Right kidney (tissue), 1 donor: Measurements from ENCODE around the gene APOC3.
"Not testable (repeated sequence)": the region's sequence is repeated elsewhere in the genome, so short reads cannot be mapped to it uniquely, and the experiment has no call there.

Experiments
- DNase-seq: peaks from one replicate; pipeline ENCODE4 v3.0.0-alpha.2; 2016

The APOC3 gene

DNA sequence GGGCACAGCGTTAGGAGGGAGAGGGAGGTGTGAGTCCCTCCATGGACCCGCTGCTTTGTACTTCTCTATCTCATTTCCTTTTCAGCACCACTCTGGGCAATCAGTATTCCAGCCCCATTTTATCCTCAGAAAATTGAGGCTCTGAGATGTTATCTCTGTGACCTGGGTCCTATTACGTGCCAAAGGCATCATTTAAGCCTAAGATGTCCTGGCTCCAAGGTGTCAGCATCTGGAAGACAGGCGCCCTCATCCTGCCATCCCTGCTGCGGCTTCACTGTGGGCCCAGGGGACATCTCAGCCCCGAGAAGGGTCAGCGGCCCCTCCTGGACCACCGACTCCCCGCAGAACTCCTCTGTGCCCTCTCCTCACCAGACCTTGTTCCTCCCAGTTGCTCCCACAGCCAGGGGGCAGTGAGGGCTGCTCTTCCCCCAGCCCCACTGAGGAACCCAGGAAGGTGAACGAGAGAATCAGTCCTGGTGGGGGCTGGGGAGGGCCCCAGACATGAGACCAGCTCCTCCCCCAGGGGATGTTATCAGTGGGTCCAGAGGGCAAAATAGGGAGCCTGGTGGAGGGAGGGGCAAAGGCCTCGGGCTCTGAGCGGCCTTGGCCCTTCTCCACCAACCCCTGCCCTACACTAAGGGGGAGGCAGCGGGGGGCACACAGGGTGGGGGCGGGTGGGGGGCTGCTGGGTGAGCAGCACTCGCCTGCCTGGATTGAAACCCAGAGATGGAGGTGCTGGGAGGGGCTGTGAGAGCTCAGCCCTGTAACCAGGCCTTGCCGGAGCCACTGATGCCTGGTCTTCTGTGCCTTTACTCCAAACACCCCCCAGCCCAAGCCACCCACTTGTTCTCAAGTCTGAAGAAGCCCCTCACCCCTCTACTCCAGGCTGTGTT lies 829 bp upstream of the APOC3 start:
- no peak for DNase-seq

DNA sequence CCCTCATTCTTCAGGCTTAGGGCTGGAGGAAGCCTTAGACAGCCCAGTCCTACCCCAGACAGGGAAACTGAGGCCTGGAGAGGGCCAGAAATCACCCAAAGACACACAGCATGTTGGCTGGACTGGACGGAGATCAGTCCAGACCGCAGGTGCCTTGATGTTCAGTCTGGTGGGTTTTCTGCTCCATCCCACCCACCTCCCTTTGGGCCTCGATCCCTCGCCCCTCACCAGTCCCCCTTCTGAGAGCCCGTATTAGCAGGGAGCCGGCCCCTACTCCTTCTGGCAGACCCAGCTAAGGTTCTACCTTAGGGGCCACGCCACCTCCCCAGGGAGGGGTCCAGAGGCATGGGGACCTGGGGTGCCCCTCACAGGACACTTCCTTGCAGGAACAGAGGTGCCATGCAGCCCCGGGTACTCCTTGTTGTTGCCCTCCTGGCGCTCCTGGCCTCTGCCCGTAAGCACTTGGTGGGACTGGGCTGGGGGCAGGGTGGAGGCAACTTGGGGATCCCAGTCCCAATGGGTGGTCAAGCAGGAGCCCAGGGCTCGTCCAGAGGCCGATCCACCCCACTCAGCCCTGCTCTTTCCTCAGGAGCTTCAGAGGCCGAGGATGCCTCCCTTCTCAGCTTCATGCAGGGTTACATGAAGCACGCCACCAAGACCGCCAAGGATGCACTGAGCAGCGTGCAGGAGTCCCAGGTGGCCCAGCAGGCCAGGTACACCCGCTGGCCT lies 641 bp downstream of the APOC3 start:
- no peak for DNase-seq

DNA sequence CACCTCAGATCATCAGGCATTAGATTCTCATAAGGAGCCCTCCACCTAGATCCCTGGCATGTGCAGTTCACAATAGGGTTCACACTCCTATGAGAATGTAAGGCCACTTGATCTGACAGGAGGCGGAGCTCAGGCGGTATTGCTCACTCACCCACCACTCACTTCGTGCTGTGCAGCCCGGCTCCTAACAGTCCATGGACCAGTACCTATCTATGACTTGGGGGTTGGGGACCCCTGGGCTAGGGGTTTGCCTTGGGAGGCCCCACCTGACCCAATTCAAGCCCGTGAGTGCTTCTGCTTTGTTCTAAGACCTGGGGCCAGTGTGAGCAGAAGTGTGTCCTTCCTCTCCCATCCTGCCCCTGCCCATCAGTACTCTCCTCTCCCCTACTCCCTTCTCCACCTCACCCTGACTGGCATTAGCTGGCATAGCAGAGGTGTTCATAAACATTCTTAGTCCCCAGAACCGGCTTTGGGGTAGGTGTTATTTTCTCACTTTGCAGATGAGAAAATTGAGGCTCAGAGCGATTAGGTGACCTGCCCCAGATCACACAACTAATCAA lies 2.2 kb downstream of the APOC3 start:
- DNase-seq, result no peak

DNA sequence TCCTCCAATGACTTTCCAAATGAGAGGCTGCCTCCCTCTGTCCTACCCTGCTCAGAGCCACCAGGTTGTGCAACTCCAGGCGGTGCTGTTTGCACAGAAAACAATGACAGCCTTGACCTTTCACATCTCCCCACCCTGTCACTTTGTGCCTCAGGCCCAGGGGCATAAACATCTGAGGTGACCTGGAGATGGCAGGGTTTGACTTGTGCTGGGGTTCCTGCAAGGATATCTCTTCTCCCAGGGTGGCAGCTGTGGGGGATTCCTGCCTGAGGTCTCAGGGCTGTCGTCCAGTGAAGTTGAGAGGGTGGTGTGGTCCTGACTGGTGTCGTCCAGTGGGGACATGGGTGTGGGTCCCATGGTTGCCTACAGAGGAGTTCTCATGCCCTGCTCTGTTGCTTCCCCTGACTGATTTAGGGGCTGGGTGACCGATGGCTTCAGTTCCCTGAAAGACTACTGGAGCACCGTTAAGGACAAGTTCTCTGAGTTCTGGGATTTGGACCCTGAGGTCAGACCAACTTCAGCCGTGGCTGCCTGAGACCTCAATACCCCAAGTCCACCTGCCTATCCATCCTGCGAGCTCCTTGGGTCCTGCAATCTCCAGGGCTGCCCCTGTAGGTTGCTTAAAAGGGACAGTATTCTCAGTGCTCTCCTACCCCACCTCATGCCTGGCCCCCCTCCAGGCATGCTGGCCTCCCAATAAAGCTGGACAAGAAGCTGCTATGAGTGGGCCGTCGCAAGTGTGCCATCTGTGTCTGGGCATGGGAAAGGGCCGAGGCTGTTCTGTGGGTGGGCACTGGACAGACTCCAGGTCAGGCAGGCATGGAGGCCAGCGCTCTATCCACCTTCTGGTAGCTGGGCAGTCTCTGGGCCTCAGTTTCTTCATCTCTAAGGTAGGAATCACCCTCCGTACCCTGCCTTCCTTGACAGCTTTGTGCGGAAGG lies 2.9 kb downstream of the APOC3 start:
- no peak for DNase-seq

DNA sequence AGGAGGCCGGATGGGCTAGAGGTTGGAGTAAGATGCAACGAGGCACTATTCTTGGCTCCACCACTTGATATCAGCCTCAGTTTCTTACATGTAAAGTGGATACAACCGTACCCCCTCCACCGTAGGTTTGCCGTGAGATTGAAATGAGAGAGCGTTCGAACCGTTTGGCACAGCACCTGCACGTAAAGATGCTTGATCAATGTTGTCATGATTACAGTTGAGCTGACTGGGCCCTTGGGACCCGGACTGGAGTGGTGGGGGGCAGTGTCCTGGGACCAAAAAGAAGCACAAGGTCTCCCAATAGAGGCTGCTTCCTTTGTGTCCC lies 3.7 kb downstream of the APOC3 start:
- DNase-seq, result no peak

DNA sequence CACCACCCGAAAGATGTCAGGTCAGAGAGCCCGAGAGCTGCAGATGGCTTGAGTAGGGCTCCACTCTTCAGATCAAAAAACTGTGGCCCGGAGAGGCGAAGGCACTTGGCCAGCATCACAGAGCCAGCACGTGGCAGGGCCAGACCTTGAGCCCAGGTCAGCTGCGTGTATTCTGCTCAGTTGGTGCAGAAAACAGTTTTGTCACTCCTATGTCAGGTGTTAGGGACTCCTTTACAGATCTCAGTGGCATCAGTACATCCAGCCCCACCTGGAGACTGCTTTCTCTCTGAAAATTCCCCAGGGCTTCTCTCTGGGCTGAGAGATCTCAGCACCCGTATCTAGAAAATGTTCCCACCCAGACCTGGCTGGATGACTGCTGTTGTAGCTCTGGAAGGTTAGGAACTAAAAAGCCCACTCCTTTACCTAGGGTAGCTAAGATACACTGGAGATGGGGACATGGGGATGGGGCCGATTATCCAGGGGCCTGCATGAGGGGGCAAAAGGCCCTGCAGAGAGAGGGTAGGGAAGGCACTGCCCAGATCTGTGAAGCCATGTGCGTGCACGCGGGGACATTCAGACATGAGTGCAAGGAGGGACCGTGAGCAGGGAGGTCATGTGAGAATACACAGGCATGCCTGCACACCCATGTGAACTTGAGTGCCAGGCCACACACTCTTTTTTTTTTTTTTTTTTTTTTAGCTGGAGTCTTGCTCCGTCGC lies 4.3 kb downstream of the APOC3 start:
- DNase-seq, result no peak

DNA sequence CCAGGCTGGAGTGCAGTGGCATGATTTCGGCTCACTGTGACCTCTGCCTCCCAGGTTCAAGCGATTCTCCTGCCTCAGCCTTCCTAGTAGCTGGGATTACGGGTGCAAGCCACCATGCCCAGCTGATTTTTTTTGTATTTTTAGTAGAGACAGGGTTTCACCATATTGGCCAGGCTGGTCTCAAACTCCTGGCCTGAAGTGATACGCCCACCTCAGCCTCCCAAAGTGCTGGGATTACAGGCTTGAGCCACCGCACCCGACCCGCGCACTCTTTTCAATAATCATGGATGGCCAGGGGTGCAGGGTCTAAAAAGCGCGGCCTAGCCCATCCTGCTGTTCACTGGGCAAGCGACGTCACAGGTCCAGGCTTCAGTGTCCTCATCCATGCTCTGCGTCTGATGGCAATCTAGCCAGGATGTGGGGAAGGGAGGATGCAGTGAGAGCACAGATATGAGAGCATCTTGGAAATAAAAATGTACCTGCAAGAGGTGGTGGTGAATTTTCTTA lies 4.9 kb downstream of the APOC3 start:
- DNase-seq, result not testable (repeated sequence)

DNA sequence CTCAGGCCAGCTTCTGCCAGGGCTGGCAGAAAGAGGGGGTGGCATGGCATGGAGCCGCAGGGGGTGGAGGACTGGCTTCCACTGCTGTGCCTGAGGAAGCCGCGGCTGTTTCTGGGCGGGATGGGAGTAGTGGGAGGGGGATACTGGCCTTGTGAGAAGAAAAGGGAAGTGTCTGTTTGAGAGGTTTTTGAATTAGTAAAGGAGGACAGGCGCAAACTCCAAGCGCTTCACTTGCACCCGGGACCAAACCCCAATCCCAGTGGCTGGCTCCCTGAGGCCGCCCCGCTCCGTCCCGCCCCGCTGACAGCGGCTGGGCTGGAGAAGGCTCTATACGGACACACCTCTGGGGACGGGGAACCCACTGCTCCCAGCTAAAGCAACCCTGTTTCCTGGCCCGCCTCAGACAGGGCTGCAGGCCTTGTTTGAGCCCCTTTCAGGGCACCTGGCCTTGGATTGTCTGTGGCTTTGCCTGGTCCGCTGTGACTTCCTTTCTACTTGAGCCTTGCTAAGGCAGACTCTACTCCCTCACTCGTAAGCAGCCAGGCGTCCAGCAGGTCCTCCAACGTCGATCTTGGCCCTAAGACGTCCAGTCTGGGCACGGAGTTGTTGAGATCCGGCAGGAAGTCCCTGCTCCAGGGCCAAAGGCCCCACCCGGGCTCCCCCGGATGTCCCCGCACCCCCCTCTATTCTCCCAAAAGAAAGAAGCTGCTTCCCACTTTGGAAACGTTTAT lies 5.5 kb downstream of the APOC3 start:
- no peak for DNase-seq

DNA sequence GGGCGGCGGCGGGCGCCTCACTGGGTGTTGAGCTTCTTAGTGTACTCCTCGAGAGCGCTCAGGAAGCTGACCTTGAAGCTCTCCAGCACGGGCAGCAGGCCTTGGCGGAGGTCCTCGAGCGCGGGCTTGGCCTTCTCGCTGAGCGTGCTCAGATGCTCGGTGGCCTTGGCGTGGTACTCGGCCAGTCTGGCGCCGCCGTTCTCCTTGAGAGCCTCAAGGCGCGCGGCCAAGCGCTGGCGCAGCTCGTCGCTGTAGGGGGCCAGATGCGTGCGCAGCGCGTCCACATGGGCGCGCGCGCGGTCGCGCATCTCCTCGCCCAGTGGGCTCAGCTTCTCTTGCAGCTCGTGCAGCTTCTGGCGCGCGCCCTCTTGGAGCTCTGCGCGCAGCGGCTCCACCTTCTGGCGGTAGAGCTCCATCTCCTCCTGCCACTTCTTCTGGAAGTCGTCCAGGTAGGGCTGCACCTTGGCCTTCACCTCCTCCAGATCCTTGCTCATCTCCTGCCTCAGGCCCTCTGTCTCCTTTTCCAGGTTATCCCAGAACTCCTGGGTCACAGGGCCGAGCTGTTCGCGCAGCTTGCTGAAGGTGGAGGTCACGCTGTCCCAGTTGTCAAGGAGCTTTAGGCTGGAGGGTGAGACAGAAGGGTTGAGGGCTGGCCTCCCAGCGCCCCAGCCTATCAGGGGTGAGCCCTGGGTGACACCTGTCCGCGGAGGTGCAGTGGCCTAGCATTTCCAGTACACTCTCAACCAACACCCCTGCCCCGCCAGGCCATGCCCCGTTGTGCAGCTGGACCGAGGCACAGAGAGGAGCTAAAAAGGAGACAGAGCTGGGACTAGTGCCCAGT lies 6.3 kb downstream of the APOC3 start:
- DNase-seq, result peak; percentile 89

DNA sequence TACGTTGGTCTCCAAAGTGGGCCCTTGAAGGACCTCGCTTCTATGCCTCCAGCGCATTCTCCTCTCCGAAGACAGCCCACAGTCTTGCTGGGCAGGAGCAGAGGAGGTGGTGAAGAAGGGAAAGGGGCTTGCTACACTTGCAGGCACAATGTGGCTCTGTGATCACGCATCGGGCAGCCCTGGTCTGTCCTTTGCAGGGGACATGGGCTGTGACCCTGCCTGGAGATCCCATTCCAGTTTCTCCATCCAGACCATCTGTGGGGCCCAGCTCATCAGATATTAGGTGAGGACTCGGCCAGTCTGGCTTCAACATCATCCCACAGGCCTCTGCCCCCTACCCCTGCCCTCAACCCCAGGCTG lies 6.9 kb downstream of the APOC3 start:
- no peak for DNase-seq

DNA sequence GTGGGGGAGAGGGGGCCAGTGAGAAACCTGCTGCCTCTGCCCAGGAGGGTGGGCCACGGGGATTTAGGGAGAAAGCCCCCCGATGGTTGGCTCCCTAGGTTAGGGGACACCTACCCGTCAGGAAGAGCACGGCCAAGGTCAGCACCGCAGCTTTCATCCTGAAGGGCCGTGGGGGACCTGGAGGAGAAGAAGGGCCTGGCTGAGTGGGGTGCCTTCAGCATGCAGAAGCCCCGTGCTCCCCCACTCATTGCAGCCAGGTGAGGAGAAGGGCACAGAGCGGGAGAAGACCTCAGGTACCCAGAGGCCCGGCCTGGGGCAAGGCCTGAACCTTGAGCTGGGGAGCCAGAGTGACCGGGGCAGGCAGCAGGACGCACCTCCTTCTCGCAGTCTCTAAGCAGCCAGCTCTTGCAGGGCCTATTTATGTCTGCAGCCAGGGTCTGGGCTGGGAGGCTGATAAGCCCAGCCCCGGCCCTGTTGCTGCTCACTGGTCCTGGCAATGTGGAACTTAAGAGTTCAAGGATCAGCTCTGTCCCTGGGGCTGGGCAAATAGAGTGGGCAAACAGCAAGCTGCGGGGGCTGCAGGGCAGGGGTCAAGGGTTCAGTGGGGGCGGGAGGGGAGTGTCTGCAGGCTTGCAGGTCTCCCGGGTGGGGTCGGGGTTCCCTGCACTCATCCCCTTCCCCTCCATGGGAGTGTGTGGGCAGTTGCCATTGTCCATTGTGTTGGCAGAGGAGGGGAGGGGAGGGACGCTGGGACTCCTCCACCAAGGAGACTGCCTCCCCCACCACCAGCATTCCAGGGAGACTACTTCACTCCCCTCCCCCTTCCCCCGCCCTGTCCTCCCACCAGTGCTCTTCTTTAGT lies 7.8 kb downstream of the APOC3 start, which contains the start of gene APOA1:
Gene APOA1 (minus strand): TSS at position 392 of the 861 bp plus-strand sequence. CDS start 235 bp downstream, at position 157.
- DNase-seq, result peak; percentile 28

DNA sequence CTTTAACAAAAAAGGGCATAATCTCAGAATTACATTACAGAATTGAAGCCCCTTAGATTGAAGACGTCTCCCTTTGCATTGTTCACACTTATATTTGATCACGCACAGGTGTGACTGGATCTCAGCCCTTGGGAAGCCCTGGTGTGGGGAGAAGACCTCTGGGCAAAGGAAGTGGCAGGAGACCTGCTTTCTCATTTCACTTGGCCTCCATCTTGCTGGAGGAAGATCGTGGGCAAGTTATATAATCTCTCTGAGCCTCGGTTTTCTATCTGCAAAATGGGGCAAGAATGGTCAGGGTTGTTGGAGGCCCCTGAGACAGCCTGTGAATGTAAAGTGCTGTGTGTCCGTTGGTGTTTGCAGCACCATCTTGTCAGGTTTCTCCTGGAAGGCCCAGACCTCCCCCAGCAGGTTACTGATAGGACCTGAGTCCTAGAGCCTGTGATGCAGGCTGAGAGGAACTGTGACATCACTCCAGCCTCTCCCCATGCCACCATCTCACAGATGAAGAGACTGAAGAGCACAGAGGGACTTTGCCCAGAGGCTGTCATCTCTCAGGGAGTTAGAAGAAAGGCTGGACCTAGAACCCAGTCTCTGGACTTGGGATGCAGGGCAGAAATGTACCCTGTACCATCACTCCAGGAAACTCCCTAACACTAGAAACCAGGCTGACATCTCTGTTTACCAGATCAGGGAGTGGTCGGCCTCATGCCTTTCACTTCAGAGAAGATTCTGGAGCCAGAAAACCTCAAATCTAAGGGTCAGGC lies 8.8 kb downstream of the APOC3 start:
- DNase-seq, result no peak

DNA sequence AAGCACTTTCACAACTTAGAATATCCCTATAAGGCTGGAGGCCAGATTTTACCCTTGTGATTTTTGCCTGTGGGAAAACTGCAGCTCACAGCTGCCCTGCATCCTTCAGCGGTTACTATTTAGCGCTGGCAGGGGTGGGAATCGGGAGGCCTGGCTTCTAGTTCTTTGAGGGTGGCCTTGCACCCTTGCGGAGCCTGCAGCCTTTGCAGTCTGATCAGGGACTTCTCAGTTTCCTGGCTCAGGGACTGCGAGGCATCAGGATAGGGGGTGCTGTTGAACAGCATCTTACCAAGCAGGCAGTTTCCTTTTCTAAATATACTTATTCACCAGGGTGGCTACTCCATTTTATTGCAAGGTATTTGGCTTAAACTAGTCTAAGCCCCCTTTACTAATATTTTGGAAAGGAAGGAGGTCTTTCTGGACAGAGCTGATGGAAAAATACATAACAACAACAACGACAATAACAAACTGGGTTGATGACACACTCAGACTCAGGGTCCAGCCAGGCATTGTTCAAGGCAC lies 10.6 kb downstream of the APOC3 start:
- no peak for DNase-seq

DNA sequence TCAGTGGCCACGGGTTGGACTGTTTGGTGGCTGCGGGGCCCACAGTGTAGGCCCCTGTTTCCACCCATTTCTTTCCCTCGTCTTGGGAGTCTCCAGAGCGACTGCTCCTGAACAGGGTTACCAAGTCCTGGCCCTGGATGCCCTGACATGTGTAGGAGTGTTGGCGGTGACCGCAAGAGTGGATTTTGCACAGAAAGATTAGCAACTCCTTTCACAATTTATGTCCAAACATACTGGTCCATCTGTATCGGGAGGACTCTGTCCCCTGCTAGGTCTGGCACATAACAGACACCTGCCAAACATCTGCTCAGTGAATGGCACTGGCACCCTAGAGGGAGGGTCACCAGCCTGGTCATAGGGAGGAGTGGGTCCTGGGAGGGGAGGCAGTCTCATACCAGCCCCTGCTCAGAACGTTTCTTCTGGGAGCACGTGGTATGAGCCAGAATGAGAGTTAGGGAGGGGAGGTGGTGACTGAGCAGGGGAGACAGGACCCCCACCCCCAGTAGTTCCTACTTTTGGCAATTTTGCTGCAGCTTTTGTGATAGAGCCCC lies 11.1 kb downstream of the APOC3 start:
- no peak for DNase-seq

DNA sequence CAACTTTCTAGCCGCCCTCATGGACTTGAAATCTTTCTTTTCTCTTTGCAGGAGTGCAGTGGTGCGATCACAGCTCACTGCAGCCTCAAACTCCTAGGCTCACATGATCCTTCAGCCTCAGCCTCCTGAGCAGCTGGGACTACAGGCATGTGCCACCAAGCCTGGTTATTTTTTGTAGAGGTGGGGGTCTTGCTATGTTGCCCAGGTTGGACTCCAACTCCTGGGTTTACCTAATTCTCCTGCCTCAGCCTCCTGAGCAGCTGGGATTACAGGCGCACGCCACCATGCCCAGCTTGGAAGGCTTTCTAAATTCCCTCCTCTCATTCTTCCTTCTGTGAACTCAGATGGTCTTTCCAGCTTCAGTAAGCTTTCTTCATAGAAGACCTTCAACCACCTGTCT lies 12.4 kb downstream of the APOC3 start:
- DNase-seq, result no peak

DNA sequence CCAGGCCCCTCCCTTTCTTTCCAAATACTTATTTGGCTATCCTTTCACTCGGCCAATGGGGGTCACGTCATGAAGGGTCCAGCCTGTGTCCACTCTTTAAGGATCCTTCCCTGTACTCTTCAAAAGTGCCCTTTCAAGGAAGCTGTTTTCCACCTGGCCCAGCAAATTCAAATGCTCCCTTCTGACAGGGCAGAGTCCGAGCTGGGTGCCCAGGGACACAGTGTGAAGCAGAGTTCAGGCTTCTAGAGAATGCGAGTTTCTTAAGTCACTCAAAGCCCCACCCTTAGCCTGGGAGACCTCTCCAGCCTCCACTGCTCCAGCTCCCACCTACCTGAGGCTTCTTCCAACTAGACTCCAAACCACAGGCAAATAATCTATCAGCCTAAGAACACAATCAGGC lies 13.2 kb downstream of the APOC3 start:
- no peak for DNase-seq

DNA sequence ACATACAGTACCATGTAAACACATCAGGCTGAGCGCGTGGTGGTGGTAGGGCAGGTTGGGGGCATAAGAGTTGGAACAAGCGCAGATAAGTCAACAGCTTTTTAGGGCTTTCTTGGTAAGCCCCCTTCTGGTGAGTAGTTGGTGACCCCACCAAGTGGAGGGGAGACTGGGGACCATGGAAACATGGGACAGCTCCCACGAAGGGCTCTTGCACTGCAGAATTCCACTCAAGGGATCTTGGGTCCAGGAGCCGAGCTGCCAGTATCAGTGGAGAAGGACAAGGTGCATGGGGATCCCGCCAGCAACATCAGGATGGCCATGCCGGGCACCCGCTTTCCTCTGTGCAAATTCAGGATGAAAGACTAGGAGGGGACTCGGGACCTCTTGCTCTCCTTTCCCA lies 14.0 kb downstream of the APOC3 start:
- DNase-seq, result no peak
